ENCODE results near the gene GRN. TPM values are rescaled to one million over a fixed set of nuclear protein-coding genes. Genes with fewer than 3 reads are reported as not detected.

GRN gene
- total RNA-seq, result 10 to 100 TPM; 59.7 to 62.4 TPM

GRCh38 chr17:44344939-44345453 lies at the start of gene GRN:
Gene GRN (plus strand): TSS chr17:44345302. CDS start chr17:44349165, 3,863 bp downstream.
- Mint-ChIP-seq H3K27me3 (no peaks in the 10 kb centered on the region), H3K36me3 (no peaks in the 10 kb centered on the region), H3K4me3 (peak within 1 kb of the TSS; percentile 82), H3K9me3 (no peaks in the 10 kb centered on the region), H3K4me1 (ENCODE audit: low read depth) (peaks cover 21% of the 10 kb centered on the region), H3K27ac (peak within 1 kb of the TSS; percentile 66)
- intact Hi-C loops (cut with micrococcal nuclease), result loop anchor here (2.0 kb wide), 1 partner anchor 14 kb away; no protein-coding TSS in a partner anchor
- DNase-seq, result peak; percentile 93
- CTCF ChIA-PET, result interaction anchor here (0.7 to 2.7 kb wide), 28 partner anchors 8 to 434 kb away, joined by 3 to 28 read pairs (median 4); partner anchors contain the start of genes FAM171A2, HDAC5, RUNDC3A and TMUB2
- POLR2A ChIA-PET, result interaction anchor here (0.6 to 1.9 kb wide), 7 partner anchors 10 to 158 kb away, joined by 3 to 5 read pairs (median 3); partner anchors contain the start of genes SLC25A39 and TMUB2

GRCh38 chr17:44297975-44298374 lies 47.1 kb upstream of the GRN start:
- no peak overlapping the region for H3K4me3 Mint-ChIP-seq
- ChIA-PET CTCF (no interaction called here), POLR2A (no interaction called here)
- peaks cover 11% of the 10 kb centered on the region for H3K27me3 Mint-ChIP-seq
- intact Hi-C loops (cut with micrococcal nuclease), result no loop called here
- H3K27ac Mint-ChIP-seq, result no peak overlapping the region
- no peaks in the 10 kb centered on the region for H3K4me1 Mint-ChIP-seq (ENCODE audit: low read depth)
- DNase-seq, result no peak
- H3K9me3 Mint-ChIP-seq, result no peaks in the 10 kb centered on the region
- no peaks in the 10 kb centered on the region for H3K36me3 Mint-ChIP-seq

- Mint-ChIP-seq H3K36me3 (peaks cover 1% of the 10 kb centered on the region), H3K27me3 (peaks cover 31% of the 10 kb centered on the region), H3K9me3 (no peaks in the 10 kb centered on the region), H3K27ac (no peak overlapping the region), H3K4me1 (ENCODE audit: low read depth) (peaks cover 7% of the 10 kb centered on the region), H3K4me3 (no peak overlapping the region)
- ChIA-PET CTCF (no interaction called here), POLR2A (no interaction called here)
- intact Hi-C loops (cut with micrococcal nuclease), result no loop called here
- no peak for DNase-seq
These were observed 40.5 kb upstream of the GRN start for GRCh38 chr17:44304651-44305050.

- peaks cover 1% of the 10 kb centered on the region for H3K36me3 Mint-ChIP-seq
- H3K27me3 Mint-ChIP-seq, result peaks cover 24% of the 10 kb centered on the region
- ChIA-PET POLR2A (no interaction called here), CTCF (interaction anchor here (0.7 to 1.1 kb wide), 4 partner anchors 17 to 98 kb away, joined by 3 to 6 read pairs (median 3); partner anchors contain the start of genes GRN and SLC25A39)
- no peak for DNase-seq
- H3K4me3 Mint-ChIP-seq, result no peak overlapping the region
- H3K9me3 Mint-ChIP-seq, result no peaks in the 10 kb centered on the region
- H3K4me1 Mint-ChIP-seq (ENCODE audit: low read depth), result peaks cover 7% of the 10 kb centered on the region
- intact Hi-C loops (cut with micrococcal nuclease), result loop anchor here (2.0 kb wide), 1 partner anchor 17 kb away; the partner anchor contains the start of gene SLC25A39
- no peak overlapping the region for H3K27ac Mint-ChIP-seq
These were observed 37.5 kb upstream of the GRN start for GRCh38 chr17:44307387-44308186.

DNA sequence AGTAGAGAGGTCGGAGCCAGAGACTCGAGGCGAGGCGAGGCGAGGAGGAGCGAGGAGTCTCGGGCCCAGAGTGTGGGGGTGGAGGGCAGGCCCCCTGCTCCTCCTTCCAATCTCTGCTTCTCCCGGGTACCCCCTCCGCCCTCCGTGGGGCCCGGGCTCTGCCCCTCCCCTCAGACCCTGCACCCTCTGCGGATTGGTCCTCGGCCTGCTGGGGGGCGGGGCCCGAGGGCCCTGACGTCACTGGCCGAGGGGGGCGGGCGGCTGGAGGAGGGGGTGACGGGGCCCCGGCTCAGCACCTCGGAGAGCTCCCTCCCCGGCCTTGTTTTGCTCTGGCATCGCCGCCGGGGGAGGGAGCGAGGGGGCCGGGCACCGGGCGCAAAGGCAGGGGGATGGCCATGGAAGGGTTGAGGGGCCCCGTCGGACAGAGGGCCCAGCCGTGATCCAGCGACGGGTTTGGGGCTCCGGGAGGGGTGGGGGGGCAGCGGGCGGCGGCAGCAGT lies 36.7 kb upstream of the GRN start, which contains the start of gene RUNDC3A:
TSS of gene RUNDC3A (plus strand) at position 282 of the 499 bp plus-strand sequence. CDS start 232 bp downstream, outside the sequence.
- Mint-ChIP-seq H3K27me3 (peaks cover 22% of the 10 kb centered on the region), H3K4me1 (ENCODE audit: low read depth) (peaks cover 7% of the 10 kb centered on the region), H3K27ac (no peak within 1 kb of the TSS), H3K36me3 (peaks cover 1% of the 10 kb centered on the region), H3K9me3 (no peaks in the 10 kb centered on the region), H3K4me3 (peak within 1 kb of the TSS; percentile 23)
- ChIA-PET CTCF (interaction anchor here (0.7 to 1.3 kb wide), 4 partner anchors 16 to 98 kb away, joined by 3 to 6 read pairs (median 3); partner anchors contain the start of genes GRN and SLC25A39), POLR2A (no interaction called here)
- intact Hi-C loops (cut with micrococcal nuclease), result loop anchor here (2.0 kb wide), 1 partner anchor 16 kb away; the partner anchor contains the start of gene SLC25A39
- DNase-seq, result peak; percentile 88

DNA sequence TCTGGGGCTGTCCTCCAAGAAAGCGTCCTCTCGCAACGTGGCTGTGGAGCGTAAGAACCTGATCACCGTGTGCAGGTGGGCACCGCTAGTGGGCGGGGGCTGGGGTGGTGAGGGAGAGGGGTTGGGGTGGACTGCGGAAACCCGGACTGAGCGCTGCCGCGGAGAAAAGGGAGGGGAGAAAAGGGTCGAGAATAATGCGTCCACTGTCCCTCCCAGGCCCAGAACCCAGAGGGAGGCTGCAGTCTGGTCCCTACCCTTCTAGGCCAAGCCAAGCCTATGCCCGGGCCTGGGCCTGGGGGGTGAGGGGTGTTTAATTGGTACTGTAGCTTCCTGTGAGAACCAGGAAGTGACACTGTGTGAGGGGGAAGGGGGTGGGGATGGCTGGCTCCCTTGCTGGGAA lies 36.2 kb upstream of the GRN start:
- Mint-ChIP-seq H3K27ac (no peak overlapping the region), H3K4me1 (ENCODE audit: low read depth) (peaks cover 7% of the 10 kb centered on the region), H3K4me3 (peak overlapping the region; percentile 23), H3K27me3 (peaks cover 23% of the 10 kb centered on the region), H3K9me3 (no peaks in the 10 kb centered on the region), H3K36me3 (peaks cover 1% of the 10 kb centered on the region)
- ChIA-PET POLR2A (no interaction called here), CTCF (interaction anchor here (0.8 to 1.3 kb wide), 3 partner anchors 22 to 99 kb away, joined by 3 to 6 read pairs (median 3); partner anchors contain the start of gene GRN)
- DNase-seq, result no peak
- intact Hi-C loops (cut with micrococcal nuclease), result loop anchor here (2.0 kb wide), 1 partner anchor 16 kb away; the partner anchor contains the start of gene SLC25A39

DNA sequence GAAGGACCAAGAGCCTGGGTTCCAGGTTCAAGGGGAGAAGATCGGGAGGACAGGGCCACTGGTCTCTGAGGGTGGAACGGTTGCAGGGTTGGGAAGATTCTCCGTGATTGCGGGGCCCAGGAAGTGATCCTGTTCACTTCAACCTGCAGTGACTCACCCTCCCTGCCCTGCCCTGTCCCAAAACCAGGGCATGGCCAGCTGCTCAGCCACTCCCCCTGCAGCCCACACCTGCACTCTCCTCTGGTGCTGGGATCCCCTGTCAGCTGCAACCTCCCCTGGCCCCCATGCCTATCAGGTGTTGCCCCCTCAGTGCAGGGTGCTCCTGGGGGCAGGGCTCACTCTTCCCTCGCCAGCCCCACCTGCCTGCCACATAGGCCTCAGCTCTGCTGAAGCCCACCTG lies 35.6 kb upstream of the GRN start:
- Mint-ChIP-seq H3K27ac (no peak overlapping the region), H3K9me3 (no peaks in the 10 kb centered on the region), H3K36me3 (no peaks in the 10 kb centered on the region), H3K4me1 (ENCODE audit: low read depth) (peaks cover 7% of the 10 kb centered on the region), H3K4me3 (peak overlapping the region; percentile 23), H3K27me3 (peaks cover 27% of the 10 kb centered on the region)
- ChIA-PET POLR2A (no interaction called here), CTCF (interaction anchor here (1.3 to 1.6 kb wide), 2 partner anchors 21 kb away, joined by 3 read pairs; no protein-coding TSS in a partner anchor)
- intact Hi-C loops (cut with micrococcal nuclease), result loop anchor here (2.0 kb wide), 1 partner anchor 15 kb away; the partner anchor contains the start of gene SLC25A39
- no peak for DNase-seq

DNA sequence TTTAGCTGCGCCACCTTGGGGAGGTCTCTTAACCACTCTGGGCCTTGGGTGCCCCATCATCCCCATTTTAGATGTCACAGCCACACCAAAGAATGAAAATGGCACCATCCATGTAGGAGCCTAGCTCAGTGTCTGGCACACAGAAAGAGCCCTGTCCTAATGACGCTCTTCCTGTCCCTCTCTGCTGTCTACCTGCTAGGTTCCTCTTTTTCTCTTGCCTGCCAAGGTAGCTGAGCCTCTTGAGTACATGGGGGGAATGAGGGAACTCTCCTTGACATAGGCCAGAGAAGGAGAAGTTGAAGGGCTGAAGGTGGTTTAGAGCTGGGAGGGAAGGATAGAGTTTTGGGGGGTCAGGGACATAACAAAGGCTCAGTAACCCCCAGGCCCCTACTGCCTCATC lies 34.9 kb upstream of the GRN start:
- Mint-ChIP-seq H3K4me1 (ENCODE audit: low read depth) (peaks cover 7% of the 10 kb centered on the region), H3K27me3 (peaks cover 24% of the 10 kb centered on the region), H3K4me3 (no peak overlapping the region), H3K27ac (no peak overlapping the region), H3K36me3 (no peaks in the 10 kb centered on the region), H3K9me3 (no peaks in the 10 kb centered on the region)
- no peak for DNase-seq
- CTCF ChIA-PET, result interaction anchor here (0.9 to 1.6 kb wide), 2 partner anchors 21 to 100 kb away, joined by 3 to 6 read pairs; no protein-coding TSS in a partner anchor
- POLR2A ChIA-PET, result no interaction called here
- intact Hi-C loops (cut with micrococcal nuclease), result no loop called here

DNA sequence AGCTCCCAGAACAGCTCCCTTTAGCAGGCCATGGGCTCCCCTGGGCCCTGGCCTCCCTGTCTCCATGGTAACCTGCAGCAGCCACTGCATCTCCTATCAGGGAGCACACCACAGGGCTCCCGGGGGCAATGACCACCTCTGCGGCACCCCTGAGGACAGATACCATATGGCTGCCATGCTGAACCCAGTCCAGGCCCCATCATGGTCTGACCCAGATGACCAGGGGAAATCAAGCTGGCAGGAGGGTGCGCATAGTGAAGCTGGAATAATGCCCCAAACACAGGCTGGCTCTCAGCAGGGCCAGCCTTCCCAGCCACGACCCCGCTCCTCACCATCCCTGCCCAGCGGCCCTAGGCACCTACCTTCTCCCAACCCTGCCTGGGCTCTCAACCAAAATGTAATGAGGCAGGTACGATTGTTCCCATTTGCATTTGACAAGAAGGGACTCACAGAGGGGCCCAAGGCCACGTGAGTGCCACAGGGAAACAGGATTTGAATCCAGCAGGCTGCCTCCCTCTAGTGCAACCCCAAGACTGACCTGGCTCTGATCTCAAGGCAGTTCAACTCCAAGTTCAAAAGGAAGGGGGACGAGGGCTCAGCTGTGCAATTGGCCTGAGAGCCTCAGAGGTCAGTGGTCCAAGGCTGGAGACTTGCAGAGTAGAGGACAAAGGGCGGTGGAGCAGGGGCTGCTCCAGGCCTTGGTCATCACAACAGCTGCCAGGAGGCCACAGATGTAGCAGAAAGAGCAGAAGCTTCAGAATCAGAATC lies 34.3 kb upstream of the GRN start:
- no peak for DNase-seq
- CTCF ChIA-PET, result interaction anchor here (0.9 to 1.6 kb wide), 2 partner anchors 20 to 101 kb away, joined by 3 to 6 read pairs; no protein-coding TSS in a partner anchor
- H3K4me1 Mint-ChIP-seq (ENCODE audit: low read depth), result peaks cover 11% of the 10 kb centered on the region
- intact Hi-C loops (cut with micrococcal nuclease), result no loop called here
- POLR2A ChIA-PET, result no interaction called here
- no peak overlapping the region for H3K4me3 Mint-ChIP-seq
- H3K9me3 Mint-ChIP-seq, result no peaks in the 10 kb centered on the region
- H3K27ac Mint-ChIP-seq, result no peak overlapping the region
- no peaks in the 10 kb centered on the region for H3K36me3 Mint-ChIP-seq
- peaks cover 27% of the 10 kb centered on the region for H3K27me3 Mint-ChIP-seq

DNA sequence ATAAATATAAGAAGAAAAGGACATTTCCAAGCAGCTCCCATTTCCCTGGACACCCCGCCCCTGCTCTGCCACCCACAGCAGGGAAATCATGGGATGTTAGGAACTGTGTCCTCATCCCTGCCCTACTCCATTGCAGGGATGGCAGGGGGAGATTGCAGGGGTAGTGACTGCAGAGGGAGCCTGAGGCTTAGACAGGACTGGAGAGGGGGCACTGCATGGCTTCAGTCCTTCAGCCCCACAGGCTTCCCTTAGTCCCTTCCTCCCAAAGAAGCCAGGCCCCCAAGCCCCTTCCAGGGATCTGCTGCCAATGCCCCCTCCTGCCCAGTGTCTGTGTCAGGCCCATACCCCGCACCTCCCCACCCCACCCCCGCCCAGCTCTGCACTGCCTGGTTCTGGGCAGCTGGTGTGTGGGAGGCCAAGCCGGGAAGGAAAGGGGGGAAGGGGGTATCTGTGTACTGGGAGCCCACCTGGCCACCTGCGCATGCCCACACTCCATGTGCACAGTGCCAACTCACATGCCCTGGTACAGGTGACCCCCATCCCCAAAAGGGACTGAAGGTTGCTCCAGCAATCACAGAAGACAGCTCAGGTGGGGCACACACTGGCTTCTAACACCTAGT lies 33.4 kb upstream of the GRN start:
- Mint-ChIP-seq H3K4me3 (no peak overlapping the region), H3K27me3 (peaks cover 29% of the 10 kb centered on the region), H3K27ac (no peak overlapping the region), H3K36me3 (no peaks in the 10 kb centered on the region), H3K4me1 (ENCODE audit: low read depth) (peaks cover 17% of the 10 kb centered on the region), H3K9me3 (no peaks in the 10 kb centered on the region)
- intact Hi-C loops (cut with micrococcal nuclease), result no loop called here
- no peak for DNase-seq
- ChIA-PET CTCF (no interaction called here), POLR2A (no interaction called here)

- H3K27me3 Mint-ChIP-seq, result peaks cover 29% of the 10 kb centered on the region
- intact Hi-C loops (cut with micrococcal nuclease), result no loop called here
- CTCF ChIA-PET, result no interaction called here
- no peak overlapping the region for H3K4me3 Mint-ChIP-seq
- peaks cover 12% of the 10 kb centered on the region for H3K4me1 Mint-ChIP-seq (ENCODE audit: low read depth)
- no peak overlapping the region for H3K27ac Mint-ChIP-seq
- POLR2A ChIA-PET, result no interaction called here
- no peaks in the 10 kb centered on the region for H3K36me3 Mint-ChIP-seq
- no peak for DNase-seq
- H3K9me3 Mint-ChIP-seq, result no peaks in the 10 kb centered on the region
These were observed 32.6 kb upstream of the GRN start for GRCh38 chr17:44312396-44313104.
